HK-2 (cell line): ENCODE results near the gene CXCR1.
"Not testable (repeated sequence)": the region's sequence is repeated elsewhere in the genome, so short reads cannot be mapped to it uniquely, and the experiment has no call there.

Experiments
- DNase-seq: peaks from one replicate; pipeline ENCODE4 v3.0.0-alpha.2; 2018; ENCODE audit not compliant: unreplicated experiment

CXCR1 gene

DNA sequence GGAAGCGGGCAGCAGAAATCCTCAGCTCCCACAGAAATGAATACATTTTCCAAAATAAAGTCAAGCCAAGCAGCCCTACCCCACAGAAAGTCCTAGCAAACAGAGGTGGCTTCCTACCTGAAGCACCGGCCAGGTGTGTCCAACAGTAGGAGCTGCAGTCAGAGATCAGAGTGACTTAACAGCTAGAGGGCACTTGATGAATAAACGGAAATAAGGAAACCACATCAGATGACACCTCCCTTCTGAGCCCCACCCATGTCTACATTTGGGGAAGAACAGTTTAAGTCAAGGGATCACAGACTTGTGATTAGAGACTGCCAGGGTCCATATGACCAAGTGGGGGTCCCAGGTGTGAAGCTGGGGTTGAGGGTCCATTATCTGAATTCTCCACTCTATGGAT is at the start of gene CXCR1:
CXCR1 (minus strand) TSS at position 172 of the 400 bp plus-strand sequence. CDS start 1,751 bp downstream, outside the sequence.
- DNase-seq = no peak

DNA sequence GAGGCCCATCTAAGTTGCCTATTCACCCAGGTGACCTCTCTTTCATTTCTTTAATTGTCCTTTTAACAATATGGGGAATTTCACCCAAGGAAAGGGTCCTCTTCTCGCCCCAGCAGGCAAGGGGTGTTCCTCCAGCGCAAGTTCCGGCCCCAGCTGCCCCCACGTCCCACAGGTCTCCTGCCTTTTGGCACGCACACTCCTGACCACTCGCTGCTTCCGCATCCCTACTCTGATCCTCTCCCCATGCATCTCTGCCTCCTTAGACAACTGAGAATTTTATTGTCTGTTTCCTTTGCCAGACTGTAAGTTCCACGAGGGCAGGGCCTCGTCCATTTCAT is 49.5 kb upstream of the CXCR1 start:
- DNase-seq = no peak

DNA sequence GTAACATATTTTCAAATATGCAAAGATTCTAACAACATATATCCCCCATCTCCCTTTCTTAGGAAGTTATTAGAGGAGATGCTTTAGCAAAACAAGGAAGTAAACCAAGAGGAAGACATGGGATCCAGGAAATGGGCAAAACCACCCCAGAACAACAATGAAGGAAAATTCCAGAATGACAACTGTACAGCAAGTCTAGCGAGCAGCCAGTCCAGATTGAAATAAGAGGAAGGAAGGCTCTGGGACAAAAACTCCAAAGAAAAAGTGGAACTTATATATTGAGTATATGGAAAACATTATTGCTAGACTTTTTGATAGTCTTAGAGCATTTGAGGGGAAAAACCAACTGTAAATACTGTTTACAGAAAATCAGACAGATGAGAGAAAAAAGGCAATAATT is 47.4 kb upstream of the CXCR1 start:
- DNase-seq = no peak

DNA sequence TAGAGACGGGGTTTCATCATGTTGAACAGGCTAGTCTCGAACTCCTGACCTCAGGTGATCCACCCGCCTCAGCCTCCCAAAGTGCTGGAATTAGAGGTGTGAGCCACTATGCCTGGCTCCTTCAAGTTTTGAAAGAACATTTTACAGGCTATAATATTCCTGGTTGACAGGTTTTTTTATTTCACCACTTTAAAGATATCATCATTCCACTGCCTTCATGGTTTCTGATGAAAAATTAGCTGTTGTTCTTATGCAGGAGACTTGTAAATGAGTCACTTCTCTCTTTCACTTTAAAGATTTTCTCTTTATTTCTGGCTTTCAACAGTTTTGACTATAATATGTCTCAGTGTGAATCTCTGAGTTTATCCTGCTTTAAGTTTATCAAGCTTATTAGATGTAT is 42.3 kb upstream of the CXCR1 start:
- no peak for DNase-seq

DNA sequence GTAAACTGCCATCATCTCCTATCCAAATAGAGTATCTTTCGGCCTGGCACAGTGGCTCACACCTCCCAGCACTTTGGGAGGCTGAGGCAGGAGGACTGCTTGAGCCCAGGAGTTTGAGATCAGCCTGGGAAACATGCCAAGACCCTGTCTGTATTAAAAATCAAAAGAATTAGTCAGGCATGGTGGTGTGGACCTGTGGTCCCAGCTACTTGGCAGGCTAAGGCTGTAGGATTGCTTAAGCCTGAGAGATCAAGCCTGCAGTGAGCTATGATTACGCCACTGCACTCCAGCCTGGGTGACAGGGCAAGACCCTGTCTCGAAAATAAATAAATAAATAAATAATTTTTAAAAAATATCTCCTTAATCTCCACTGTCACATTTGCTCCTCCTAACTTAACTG is 35.5 kb upstream of the CXCR1 start:
- no peak for DNase-seq

DNA sequence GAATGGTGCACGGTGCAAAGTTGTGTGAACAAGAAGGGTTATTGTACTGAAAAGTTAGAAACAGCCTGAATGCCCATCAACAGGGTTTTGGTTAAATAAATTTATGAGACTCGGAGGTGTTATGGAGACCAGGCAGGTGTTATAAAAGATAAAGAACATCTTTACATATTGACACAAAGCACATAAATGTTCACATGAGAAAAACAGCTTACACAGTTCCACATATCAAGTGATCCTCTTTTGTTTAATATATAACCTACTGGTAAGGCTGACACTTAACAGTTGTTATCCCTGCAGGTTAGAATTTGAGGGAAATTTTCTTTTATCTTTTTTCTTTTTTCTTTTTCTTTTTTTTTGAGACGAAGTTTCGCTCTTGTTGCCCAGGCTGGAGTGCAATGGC is 30.2 kb upstream of the CXCR1 start:
- DNase-seq = no peak

DNA sequence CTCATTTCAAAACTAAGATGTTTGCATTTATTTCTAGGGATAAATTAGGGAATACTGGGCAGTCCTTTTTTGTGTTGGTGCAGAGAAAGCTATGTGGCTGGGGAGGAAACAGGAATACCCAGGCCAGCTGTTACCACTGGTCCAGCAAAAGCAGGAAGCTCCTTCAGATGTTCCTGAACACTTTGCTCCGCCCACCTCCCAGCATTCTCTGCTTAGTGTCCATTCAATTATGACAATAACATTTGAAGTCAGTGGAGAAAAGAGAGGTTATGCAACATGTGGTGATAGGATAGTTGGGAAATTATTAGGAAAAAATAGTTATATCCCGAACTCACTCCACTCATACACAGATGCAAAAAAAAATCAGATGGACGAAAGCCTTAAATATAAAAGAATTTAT is 28.1 kb upstream of the CXCR1 start:
- DNase-seq = no peak

DNA sequence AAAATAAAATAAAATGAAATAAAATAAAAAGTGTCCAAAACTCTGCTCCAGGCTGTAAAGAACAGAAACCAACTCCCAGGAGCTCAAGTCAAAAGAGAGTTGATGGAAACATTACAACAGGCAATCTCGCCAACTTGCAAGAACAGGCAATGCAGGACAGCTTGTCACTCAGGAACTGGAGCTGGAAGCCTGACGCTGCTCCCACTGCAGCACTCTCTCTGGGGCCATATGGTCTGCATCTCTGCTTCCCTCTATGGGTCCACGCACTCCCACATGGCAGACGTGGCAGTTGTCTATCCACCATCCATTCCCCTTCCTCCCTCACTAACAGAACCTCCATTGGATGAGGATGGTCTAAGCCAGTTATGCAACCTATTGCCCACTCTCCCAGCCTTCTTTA is 26.9 kb upstream of the CXCR1 start:
- DNase-seq = no peak

DNA sequence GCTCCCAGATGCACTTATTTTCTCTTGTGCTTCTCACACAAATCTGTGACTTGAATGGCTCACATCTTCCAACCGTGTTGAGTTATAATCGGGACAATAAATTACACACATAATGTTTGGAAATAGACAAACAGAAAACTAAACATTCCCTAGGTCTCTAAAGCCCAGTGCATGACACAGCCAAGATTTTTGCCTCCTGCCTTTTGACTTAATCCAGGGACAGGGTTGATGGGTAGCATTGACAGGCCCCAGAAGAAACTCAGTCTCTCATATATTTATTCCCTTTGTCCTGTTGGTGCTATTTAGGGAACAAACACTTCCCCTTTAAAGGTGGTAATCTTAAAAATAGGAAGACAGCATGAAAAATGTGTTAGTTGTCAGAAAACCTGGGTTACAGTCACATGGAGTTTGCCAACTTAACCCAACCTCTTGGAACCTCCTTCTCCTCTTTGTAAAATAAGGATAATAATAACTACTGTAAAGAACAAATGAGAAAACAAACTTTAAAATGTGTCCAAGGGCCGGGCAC is 26.2 kb upstream of the CXCR1 start:
- no peak for DNase-seq

DNA sequence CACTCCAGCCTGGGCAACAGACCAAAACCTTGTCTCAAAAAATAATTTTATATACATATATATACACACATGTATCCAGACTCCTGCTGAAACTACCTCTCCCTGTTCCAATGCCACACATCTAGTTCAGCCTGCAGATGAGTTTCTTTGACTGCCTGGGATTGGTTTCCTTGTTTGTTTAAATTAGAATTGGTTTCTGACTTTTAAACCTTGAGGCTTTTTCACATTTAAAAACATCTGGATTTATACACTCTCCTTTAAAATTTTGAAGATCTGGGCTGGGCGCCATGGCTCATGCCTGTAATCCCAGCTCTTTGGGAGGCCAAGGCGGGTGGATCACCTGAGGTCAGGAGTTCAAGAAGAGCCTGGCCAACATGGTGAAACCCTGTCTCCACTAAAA is 21.8 kb upstream of the CXCR1 start:
- DNase-seq = no peak

DNA sequence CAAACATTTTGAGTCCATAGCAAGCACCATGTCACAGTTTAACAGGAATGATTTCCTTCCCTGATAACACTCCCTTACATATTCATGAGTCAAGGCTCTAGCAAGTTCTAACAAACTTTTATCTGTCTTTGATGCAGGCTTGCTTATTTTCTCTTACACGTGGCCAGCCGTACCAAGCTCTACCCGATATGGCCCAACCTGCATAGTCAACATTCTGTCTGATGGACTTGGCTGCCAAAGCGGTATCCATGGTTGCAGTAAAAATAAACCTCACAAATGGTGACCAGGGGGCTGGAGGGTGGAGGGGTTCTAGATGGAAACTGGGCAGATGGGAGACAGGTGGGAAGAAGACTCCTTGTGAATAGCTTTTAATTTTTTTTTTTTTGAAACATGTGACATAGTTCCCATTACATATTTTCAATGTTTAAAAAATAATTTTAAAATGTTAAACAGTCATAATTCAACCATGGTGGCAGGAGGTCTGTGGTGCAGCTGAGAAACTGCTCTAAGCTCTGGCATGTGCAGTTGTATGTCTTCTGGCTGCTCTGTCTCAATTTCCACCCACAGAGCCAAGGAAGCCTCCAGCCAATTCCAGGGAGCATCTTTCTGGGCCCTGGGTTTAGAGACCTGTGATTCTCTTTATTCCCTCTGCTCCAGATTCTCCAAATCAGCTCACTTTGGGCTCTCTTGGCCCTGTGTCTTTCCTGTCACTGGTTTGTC is 20.7 kb upstream of the CXCR1 start:
- no peak for DNase-seq

DNA sequence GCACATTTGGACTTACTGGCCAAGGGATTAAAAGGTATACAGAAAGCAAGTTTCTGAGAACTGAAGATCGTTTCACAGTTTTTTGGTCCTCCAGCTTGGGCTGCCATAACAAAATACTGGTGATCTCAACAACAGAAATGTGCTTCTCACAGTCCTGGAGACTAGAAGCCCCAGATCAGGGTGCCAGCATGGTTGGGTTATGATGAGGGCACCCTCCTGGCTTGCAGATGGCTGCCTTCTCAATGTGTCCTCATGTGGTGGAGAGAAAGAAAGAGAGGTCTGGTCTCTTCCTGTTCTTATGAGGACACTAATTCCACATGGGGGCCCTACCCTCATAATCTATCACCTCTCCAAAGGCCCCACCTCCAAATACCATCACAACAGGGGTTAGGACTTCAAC is 20.1 kb upstream of the CXCR1 start:
- DNase-seq = no peak

DNA sequence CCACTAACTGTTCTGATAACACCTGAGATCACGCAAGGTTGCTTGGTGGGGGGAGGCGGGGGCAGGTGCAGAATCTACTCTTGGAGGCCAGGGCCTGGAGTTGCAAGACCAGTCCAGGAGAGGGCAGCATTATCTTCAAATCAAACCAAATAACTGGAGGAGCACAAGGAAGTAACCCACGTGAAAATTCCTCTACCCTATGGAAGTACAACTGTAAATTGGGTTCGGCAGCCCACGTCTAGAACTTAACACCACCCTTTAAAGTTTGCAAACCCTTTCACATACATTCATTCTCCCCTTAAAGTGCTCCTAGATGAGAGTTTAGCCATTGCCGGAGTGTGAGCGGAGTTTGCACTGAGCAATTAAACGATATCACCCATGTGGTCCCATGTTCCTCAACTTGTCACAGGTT is 19.6 kb upstream of the CXCR1 start:
- DNase-seq = peak; percentile 57

DNA sequence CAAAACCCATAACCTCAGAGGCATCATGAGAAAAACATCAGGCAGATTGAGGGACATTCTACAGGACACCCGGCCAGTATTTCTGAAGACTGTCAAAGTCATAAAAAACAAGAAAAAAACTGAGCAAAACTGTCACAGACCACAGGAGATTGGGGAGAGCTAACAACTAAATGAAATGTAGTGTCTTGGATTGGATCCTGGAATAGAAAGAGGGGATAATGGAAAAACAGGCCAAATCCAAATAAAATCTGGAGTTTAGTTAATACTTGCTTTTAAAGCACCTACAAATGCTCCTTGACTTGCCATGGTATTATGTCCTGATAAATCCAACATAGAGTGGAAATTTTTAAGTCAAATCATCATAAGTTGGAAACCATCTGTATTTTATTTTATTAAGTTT is 17.6 kb upstream of the CXCR1 start:
- DNase-seq = no peak

DNA sequence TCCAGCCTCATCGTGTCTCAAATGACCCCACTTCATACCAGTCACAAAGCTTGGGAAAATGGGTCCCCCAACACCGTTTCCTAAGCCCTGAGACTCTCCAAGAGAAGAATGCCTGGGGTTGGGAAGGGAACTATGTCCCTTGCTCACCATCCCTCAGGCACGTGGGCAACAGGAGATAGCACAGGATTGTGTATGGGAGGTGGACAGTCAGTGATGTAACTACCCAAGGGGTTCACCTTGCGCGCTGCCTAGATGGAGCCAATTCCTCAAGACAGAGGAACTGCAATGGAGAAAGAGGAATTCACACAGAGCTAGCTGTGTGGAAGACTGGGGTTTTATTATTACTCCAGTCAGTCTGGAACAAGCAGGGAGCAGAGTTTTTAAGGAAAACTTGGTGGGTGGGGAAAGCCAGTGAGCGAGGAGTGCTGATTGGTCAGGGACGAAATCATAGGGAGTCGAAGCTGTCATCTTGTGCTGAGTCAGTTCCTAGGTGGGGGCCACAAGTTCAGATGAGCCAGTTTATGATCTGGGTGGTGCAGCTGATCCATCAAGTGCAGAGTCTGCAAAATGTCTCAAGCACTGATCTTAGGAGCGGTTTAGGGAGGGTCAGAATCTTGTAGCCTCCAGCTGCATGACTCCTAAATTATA is 13.8 kb upstream of the CXCR1 start:
- no peak for DNase-seq

DNA sequence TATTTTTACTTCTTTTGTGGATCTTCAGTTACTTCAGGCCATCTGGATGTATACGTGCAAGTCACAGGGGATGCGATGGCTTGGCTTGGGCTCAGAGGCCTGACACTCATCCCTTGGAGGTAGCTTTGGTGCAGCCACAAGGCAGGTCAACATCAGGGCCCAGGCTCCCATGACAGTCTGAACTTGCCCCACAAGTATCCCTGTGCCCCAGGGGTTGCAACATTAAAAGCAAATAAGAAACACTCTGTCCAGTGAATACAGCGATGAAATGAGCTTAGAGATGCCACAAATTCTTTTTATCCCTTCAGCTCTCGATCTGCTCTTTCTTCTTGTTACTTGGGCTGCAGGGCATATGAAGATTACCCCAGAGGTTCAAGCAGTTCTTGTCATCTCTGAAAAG is 13.0 kb upstream of the CXCR1 start:
- no peak for DNase-seq

DNA sequence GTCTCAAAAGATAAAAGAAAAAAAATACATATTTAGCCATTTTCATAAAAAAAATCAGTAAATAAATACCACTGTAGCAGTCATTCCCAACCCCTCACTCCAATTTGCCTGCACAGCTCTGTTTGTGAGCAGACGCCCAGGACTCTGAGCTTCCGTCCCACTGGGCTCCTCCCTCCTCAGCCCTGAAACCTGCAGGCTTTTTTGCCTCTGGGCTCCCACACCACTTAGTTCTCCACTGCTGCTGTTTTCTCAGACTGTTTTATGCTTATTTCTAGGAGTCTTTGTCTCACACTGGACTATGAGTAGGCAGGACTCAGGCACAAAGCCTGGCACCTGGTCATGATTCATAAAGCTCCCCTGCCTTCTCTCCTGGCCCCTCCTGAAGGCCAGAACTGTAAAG is 6.1 kb upstream of the CXCR1 start:
- DNase-seq = no peak

DNA sequence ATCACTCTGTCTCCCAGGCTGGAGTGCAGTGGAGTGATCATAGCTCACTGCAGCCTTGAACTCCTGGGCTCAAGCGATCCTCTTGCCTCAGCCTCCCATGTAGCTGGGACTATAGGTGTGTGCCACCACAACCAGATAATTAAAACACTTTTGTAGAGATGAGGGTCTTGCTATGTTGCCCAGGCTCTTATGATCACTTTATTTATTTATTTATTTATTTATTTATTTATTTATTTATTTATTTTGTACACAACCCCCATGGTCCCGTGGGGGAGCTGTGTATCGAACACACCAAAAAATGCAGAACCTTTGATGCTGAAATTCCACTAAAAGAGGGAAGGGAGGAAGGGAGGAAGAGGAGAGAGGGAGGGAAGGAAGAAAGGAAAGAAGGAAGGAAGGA is 5.0 kb upstream of the CXCR1 start:
- DNase-seq = not testable (repeated sequence)

DNA sequence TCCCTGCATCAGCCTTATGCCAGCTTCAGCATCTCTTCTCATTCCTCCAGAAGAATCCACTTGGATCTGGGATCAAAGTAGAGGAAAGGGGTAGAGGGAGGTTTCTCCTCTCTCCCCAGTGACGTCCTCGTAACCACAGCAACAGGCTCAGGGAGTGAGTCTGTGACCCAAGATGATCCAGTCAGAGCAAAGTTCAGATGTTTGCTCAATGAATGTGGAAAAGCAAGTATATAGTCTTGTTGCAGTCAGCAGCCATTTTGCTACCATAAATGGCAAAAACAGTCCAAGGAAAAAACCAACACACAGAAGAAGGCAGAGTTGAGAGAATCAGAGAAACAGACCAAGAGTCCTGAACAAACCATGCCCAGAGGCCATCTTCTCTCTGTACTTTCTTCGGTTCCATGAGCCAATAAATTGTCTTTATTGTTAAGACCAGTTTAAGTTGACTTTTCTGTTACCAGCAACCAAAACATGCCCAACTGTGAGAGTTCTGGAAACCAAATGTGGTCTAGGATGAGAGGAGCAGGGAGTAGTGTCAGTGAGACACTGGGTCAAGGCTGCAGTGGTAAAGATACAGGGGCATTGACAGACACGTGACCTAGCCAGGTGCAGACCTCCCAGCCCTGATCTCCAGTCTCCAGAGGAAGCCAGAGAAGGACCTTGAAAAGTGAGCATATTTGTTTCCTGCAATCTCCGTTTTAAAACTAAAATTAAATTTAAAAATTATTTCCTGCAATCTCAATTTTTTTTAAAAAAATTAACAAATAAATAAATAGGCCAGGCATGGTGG is 3.2 kb upstream of the CXCR1 start:
- no peak for DNase-seq

DNA sequence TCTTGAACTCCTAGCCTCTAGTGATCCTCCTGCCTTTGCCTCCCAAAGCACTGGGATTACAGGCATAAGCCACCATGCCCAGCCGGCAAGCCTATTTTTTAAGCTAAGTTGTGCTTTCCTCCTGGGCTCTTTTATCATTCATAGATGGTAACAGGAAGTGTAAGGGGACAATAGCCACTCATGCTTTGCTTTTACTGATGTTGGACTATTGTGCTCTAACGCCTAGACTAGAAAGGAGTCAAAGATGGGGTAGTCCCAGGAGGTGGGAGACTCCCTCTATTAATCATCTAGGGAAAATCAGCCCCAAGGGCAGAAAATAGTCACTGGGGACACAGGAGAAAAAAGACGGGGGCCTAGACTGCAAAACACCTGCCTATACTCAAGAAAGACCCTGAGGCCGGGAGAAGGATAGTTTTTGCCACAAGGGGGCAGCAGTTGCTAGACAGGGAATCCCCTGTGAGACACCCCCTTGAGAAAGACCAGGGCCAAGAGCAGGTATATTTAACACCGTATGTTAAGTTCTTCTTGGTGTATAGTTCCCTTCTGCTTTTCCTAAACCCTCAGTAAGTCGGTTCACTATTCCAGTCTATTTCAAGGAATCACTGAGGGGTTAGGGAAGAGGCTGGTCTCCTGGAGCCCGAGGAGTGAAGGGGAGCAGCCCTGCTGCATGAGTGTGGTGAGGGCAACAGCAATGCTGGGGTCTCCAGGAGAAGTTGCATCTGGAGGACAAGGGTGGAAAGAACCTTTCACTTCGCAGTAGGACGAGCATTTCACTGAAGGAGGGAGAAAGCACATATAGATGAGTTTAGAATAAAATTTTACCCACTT is 2.1 kb upstream of the CXCR1 start:
- peak; percentile 25 for DNase-seq

DNA sequence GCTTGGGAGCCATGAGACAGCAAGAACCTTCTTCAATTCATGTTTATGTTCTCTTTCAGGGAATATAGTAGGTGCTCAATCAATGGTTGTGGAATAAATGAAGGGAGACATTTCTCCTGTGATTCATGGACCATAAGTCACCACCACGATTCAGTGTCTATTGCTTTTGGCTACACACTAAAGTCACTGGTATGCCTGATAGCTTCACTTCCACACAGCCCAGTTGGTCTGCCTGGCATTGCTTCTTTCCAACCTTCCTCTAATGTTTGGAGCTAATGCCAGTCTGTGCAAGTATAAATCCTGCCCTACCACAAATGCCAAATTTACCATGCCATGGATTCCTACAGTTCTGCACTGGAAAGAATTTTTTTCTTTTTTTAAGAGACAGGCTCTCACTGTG is 1.3 kb upstream of the CXCR1 start:
- DNase-seq = no peak

DNA sequence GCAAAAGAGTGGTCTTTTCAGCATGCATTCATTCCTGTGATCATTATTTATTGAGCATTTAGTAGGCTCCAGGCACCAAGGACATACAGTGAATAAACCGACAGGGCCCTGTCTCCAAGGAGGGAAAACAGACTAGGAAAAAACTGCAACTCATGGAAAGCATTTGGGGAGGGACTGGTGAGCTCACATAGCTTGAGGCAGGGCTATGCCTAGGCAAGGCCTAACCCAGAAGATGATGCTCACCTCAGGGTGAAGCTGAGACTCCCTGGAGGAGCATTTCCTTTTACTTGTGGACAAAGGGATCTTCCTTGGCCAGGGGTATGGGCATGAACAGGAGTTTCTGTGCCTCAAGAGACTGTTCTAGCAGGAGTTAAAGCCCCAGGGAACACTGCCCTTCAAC is 3.9 kb downstream of the CXCR1 start:
- DNase-seq = no peak
